Keratinocyte (primary cell): ENCODE data around the gene EDDM13.

Source experiments
- EZH2 ChIP-seq: IDR thresholded peaks from one replicate; pipeline ENCODE4 v1.6.1; 2012; ENCODE audit warnings: inconsistent platforms, mild to moderate bottlenecking, low read length, moderate library complexity
- TF ChIP-seq, protein P1 (sequence below), 3 experiments: IDR thresholded peaks in 1 of 3; conservative IDR thresholded peaks in 1 of 3; optimal IDR thresholded peaks in 1 of 3; 2 replicates in 2 of 3; 3 replicates in 1 of 3; pipeline versions ENCODE3 to v1.5.1; 2011; ENCODE audit warnings: low read length in 3 of 3, mild to moderate bottlenecking in 3 of 3, moderate library complexity in 2 of 3, control low read depth in 1 of 3, inconsistent platforms in 1 of 3; ENCODE audit not compliant: insufficient read depth in 2 of 3; ENCODE audit errors: extremely low read depth in 1 of 3

DNA sequence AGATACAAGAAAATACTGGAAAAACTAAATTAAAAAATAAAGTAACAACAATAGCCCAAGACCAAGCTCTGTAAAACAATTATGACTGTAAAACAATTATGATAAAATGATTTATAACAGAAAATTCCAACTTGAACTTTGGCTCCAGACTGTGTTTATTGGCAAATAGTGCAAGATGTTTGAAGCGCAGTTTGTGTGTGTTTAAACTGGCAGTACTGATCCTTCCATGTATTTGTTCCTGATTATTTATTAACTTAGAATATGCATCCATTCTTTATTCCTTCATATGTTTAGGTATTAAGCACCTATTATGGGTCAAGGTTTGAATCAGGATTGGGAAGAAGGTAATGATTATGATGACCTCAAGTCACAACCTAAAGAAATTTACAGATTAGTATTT is 83.0 kb downstream of the EDDM13 start:
- TF ChIP-seq, protein P1, sequence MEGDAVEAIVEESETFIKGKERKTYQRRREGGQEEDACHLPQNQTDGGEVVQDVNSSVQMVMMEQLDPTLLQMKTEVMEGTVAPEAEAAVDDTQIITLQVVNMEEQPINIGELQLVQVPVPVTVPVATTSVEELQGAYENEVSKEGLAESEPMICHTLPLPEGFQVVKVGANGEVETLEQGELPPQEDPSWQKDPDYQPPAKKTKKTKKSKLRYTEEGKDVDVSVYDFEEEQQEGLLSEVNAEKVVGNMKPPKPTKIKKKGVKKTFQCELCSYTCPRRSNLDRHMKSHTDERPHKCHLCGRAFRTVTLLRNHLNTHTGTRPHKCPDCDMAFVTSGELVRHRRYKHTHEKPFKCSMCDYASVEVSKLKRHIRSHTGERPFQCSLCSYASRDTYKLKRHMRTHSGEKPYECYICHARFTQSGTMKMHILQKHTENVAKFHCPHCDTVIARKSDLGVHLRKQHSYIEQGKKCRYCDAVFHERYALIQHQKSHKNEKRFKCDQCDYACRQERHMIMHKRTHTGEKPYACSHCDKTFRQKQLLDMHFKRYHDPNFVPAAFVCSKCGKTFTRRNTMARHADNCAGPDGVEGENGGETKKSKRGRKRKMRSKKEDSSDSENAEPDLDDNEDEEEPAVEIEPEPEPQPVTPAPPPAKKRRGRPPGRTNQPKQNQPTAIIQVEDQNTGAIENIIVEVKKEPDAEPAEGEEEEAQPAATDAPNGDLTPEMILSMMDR (optimal IDR thresholded peaks at IDR 0.05 in 1 of 3, IDR thresholded peaks at IDR 0.05 in 1 of 3, conservative IDR thresholded peaks at IDR 0.05 in 1 of 3; ENCODE audit: extremely low read depth in 1 of 3, insufficient read depth in 2 of 3, low read length in 3 of 3): no peak
- TF ChIP-seq EZH2: no peak
